ENCODE data around the gene MAPK12. TPM values are rescaled to one million over a fixed set of nuclear protein-coding genes. Genes with fewer than 3 reads are reported as not detected.
A peak's percentile ranks its signal among the peaks of the same experiment; 100 is the strongest.

Gene MAPK12
- total RNA-seq, 1 donor from 2014 or later = 12.4 TPM

DNA sequence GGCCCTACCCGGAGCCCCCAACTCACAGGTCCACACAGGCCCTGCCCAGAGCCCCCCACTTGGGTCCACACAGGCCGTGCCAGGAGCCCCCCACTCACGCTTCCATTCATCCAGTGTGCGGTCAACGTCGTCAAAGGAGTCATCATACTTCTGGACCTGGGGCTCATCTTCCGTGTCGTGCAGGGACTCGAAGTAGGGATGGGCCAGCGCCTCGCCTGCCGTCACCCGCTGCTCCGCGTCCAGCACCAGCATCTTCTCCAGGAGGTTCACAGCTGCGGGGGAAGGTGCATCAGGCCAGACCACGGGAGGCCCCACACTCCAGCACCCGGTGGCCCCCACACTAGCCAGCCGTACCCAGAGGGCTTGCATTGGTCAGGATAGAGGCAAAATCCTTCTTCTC lies 6.4 kb downstream of the MAPK12 start:
- H3K4me3 ChIP-seq (ENCODE audit: low read depth, low read length) = no peak overlapping the region
- H3K36me3 ChIP-seq (ENCODE audit: control insufficient read depth, insufficient read depth, low read length) = peaks cover 6% of the 10 kb centered on the region
- no peaks in the 10 kb centered on the region for H3K27me3 ChIP-seq (ENCODE audit: control insufficient read depth, insufficient read depth, low read length)
- no peak for DNase-seq (ENCODE audit: low read depth)
- TF ChIP-seq, protein P1, sequence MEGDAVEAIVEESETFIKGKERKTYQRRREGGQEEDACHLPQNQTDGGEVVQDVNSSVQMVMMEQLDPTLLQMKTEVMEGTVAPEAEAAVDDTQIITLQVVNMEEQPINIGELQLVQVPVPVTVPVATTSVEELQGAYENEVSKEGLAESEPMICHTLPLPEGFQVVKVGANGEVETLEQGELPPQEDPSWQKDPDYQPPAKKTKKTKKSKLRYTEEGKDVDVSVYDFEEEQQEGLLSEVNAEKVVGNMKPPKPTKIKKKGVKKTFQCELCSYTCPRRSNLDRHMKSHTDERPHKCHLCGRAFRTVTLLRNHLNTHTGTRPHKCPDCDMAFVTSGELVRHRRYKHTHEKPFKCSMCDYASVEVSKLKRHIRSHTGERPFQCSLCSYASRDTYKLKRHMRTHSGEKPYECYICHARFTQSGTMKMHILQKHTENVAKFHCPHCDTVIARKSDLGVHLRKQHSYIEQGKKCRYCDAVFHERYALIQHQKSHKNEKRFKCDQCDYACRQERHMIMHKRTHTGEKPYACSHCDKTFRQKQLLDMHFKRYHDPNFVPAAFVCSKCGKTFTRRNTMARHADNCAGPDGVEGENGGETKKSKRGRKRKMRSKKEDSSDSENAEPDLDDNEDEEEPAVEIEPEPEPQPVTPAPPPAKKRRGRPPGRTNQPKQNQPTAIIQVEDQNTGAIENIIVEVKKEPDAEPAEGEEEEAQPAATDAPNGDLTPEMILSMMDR (IDR thresholded peaks at IDR 0.05; ENCODE audit: insufficient read depth, low read length, severe bottlenecking) = no peak
- FAIRE-seq = no peak

DNA sequence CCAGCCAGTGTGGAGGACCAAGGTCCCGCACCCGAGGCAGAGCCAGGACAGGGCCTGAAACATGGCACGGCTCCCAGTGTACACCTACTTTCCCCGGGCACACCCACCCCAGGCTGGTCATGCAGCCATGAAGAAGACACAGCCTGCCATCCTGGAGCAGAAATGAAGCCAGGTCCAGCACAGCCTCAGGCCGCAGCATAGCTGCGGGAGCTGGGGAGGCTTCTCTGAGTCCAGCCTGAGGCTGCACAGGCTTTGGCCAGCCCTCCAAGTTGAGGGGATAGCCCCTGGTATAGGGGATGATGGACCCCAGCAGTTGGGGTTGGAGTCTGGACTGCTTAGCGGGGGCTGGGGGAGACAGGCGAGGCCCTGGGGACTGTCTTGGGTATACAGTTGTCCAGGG lies 7.5 kb downstream of the MAPK12 start:
- no peaks in the 10 kb centered on the region for H3K27me3 ChIP-seq (ENCODE audit: control insufficient read depth, insufficient read depth, low read length)
- DNase-seq (ENCODE audit: low read depth) (no peak), FAIRE-seq (no peak)
- peaks cover 14% of the 10 kb centered on the region for H3K36me3 ChIP-seq (ENCODE audit: control insufficient read depth, insufficient read depth, low read length)
- H3K4me3 ChIP-seq (ENCODE audit: low read depth, low read length) = no peak overlapping the region
- TF ChIP-seq, protein P1 (IDR thresholded peaks at IDR 0.05; ENCODE audit: insufficient read depth, low read length, severe bottlenecking) = no peak

DNA sequence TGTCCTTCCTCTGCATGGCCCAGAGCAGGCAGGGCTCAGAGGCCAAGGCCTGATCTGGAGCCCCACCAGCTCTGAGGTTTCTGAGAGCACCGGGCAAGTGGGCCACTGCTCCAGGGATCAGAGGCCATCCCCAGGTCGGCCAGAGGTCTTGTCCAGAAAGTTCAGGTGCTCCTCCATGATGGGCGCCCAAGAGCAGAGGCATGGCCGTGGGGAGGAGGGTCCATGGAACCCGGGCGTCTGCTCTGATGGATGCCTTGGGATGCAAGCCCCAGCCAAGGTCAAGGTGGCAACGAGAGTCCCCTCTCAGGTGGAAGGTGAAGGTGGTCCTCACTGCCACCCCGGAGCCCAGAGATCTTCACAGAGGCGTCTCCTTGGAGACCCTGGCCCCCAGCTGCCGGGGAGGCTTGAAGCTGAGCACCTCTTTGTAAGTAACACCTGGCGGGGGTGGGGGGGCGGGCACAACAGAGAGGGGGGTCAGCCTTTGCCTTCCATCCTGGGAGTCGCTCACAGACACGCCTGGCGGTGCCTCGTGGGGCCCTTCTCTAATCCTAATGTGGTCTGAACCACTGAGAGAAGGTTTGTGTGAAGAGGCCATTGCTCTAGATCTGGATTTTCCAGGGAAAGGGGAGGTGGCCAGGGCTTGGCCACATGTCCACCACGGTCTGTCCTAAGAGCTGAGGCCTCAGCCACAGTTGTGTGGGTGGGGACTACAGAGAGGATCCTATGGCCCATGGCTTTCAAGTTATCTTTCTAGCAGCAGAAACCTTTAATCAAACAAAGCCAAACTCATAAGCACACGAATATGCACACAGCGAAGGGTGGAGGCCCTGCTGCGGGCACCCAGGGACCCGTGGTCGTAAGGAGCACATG lies 8.2 kb downstream of the MAPK12 start:
- Histone ChIP-seq H3K27me3 (ENCODE audit: control insufficient read depth, insufficient read depth, low read length) (no peaks in the 10 kb centered on the region), H3K4me3 (ENCODE audit: low read depth, low read length) (no peak overlapping the region), H3K36me3 (ENCODE audit: control insufficient read depth, insufficient read depth, low read length) (peaks cover 15% of the 10 kb centered on the region)
- TF ChIP-seq, protein P1 (IDR thresholded peaks at IDR 0.05; ENCODE audit: insufficient read depth, low read length, severe bottlenecking) = no peak
- DNase-seq (ENCODE audit: low read depth) = no peak
- peak; percentile 76 for FAIRE-seq

DNA sequence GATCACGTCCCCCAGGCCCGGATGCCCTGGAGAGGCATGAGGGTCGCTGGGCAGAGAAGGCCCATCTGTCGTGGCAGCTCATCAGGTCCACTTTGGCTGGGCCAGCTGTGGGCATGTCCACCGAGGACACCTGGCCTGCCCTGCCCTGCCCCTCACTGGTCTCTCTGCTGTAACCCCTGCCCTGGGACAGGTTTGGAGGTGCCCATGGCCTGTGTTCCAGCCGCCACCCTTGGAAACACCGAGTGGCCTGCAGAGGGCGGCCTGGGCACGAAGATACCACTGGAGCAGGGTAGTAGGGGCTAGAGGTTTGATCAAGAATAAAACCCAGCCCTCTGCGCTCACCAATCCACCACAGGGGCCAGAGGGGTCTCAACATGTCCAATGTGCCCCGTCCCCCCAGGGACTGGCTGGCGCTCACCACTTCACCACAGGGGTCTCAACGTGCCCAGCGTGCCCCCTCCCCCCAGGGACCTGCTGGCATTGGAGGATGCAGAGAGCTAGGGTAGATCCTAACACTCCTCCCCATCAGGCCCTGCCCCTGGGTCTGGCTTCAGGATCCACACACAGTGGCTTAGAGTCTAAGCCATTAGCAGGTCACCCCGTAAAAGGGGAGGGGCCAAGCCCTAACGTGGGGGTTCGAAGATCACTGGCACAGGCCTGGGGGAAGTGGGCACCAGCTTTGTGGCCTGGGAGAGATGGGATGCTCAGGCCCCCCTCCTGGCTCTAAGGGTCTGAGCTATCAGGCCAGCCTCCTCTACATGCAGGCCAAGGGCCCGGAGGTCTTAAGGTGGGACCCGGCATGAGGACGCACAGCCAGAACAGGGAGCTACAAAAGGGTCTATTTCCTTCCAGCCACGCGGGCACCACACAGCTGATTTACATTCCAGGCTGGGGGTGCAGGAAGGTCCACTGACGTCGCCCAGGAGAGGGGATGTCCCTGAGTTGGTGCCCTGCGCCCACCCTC lies 9.1 kb downstream of the MAPK12 start:
- H3K36me3 ChIP-seq (ENCODE audit: control insufficient read depth, insufficient read depth, low read length) = peaks cover 19% of the 10 kb centered on the region
- no peak for FAIRE-seq
- TF ChIP-seq, protein P1 (IDR thresholded peaks at IDR 0.05; ENCODE audit: insufficient read depth, low read length, severe bottlenecking) = peak; percentile 81
- H3K27me3 ChIP-seq (ENCODE audit: control insufficient read depth, insufficient read depth, low read length) = no peaks in the 10 kb centered on the region
- no peak overlapping the region for H3K4me3 ChIP-seq (ENCODE audit: low read depth, low read length)
- DNase-seq (ENCODE audit: low read depth) = peak; percentile 49

DNA sequence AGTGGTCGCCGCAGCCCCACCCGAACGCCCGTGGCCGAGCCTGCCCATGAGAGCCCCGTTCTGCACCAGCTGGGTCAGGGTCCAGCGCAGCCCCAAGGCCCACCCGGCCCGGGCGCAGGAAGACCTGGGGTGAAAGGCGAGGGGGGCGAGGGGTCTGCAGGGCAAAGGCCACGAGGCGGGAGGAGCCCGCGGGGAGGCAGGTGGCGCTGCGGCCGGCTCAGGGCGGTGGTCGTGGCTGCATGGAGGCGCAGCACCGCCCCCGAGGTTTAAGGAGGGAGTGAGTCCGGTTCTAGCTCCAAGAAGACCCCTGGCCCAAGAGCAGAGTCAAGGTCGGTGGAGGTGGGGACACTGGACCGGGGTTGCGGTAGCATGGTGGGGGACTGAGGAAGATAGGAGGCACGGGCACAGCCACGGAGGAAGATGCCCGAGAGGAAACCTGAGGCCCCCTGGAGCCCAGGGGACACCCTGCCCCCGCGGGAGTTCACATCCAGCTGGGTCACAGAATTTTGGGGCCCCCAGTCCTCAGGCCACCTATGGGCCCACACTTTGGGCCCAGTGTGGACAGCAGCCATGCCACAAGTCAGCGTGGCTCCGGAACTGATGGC lies 9.9 kb downstream of the MAPK12 start:
- peak overlapping the region; percentile 76 for H3K4me3 ChIP-seq (ENCODE audit: low read depth, low read length)
- TF ChIP-seq, protein P1 (IDR thresholded peaks at IDR 0.05; ENCODE audit: insufficient read depth, low read length, severe bottlenecking) = no peak
- no peak for FAIRE-seq

More for the DNA sequence above, 9.9 kb downstream of the MAPK12 start:
- Histone ChIP-seq H3K36me3 (ENCODE audit: control insufficient read depth, insufficient read depth, low read length) (peaks cover 19% of the 10 kb centered on the region), H3K27me3 (ENCODE audit: control insufficient read depth, insufficient read depth, low read length) (no peaks in the 10 kb centered on the region)
- DNase-seq (ENCODE audit: low read depth) = no peak

Data from bronchial epithelial cell (primary cell).